B cell (primary cell): ENCODE measurements around the gene DGKZ.
"Not testable (repeated sequence)": the region's sequence is repeated elsewhere in the genome, so short reads cannot be mapped to it uniquely, and the experiment has no call there.

Experiments
- EZH2 ChIP-seq: IDR thresholded peaks from 2 replicates; pipeline ENCODE4 v1.6.1; 2012; ENCODE audit warnings: borderline replicate concordance, low read depth, mild to moderate bottlenecking, moderate library complexity, low read length; ENCODE audit not compliant: insufficient read depth, poor library complexity, severe bottlenecking
- TF ChIP-seq, protein P1 (sequence below): fragments of 200-600 bp; IDR thresholded peaks from one replicate; pipeline ENCODE4 v1.8.0; 2022; ENCODE audit warnings: antibody characterized with exemption, mild to moderate bottlenecking

DNA sequence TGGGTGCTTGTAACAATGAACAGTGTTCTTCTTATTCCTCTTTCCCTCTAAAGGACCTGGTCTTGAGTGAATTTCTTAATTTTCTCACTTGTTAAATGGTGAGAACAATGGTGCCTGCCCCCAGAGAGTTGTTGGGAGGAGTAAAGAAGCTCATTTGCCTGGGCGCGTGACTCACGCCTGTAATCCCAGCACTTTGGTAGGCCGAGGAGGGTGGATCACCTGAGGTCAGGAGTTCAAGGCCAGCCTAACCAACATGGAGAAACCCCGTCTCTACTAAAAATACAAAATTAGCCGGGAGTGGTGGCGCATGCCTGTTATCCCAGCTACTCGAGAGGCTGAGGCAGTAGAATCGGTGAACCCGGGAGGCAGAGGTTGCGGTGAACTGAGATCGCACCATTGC is 43.2 kb upstream of the DGKZ start:
- TF ChIP-seq, protein P1, sequence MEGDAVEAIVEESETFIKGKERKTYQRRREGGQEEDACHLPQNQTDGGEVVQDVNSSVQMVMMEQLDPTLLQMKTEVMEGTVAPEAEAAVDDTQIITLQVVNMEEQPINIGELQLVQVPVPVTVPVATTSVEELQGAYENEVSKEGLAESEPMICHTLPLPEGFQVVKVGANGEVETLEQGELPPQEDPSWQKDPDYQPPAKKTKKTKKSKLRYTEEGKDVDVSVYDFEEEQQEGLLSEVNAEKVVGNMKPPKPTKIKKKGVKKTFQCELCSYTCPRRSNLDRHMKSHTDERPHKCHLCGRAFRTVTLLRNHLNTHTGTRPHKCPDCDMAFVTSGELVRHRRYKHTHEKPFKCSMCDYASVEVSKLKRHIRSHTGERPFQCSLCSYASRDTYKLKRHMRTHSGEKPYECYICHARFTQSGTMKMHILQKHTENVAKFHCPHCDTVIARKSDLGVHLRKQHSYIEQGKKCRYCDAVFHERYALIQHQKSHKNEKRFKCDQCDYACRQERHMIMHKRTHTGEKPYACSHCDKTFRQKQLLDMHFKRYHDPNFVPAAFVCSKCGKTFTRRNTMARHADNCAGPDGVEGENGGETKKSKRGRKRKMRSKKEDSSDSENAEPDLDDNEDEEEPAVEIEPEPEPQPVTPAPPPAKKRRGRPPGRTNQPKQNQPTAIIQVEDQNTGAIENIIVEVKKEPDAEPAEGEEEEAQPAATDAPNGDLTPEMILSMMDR: not testable (repeated sequence)
- not testable (repeated sequence) for TF ChIP-seq EZH2
